HEK293 (cell line): ENCODE measurements around the gene SNAPIN.

ENCODE experiments used
- CTCF ChIA-PET: fragments of 350-600 bp; formaldehyde crosslinking; extraction: SDS; loops from one replicate; lab custom pipeline; 2021; ENCODE audit warnings: antibody characterized with exemption; lab: Yijun Ruan, JAX
- POLR2A ChIA-PET: fragments of 300-600 bp; formaldehyde crosslinking; extraction: SDS; loops from one replicate; lab custom pipeline; 2020; ENCODE audit warnings: antibody characterized with exemption, inconsistent platforms; lab: Yijun Ruan, JAX
- H3K27ac ChIP-seq: fragments of 200-500 bp; sonication (Bioruptor generic); 2 replicates; pipeline ENCODE4 v1.5.1; 2014; ENCODE audit warnings: low read depth, low read length, control low read depth, inconsistent platforms; ENCODE audit errors: extremely low read depth
- H3K36me3 ChIP-seq, 2 experiments: fragments of 200-500 bp in 1 of 2; sonication (Bioruptor generic) in 1 of 2; 1 replicate in 1 of 2; 2 replicates in 1 of 2; pipeline ENCODE4 v1.5.1; 2014 to 2017; ENCODE audit warnings: inconsistent platforms in 2 of 2, low read length in 2 of 2; ENCODE audit not compliant: control insufficient read depth in 2 of 2, insufficient read depth in 1 of 2
- H3K4me1 ChIP-seq: fragments of 200-500 bp; sonication (Bioruptor generic); 2 replicates; pipeline ENCODE4 v1.5.1; 2014; ENCODE audit warnings: mild to moderate bottlenecking, low read length, inconsistent platforms; ENCODE audit not compliant: control insufficient read depth, insufficient read depth
- H3K4me3 ChIP-seq: 2 replicates; pipeline ENCODE4 v1.5.1; 2011; ENCODE audit warnings: low read depth, mild to moderate bottlenecking, control low read depth, low read length, moderate library complexity
- H3K9me3 ChIP-seq: fragments of 200-500 bp; sonication (Bioruptor generic); 2 replicates; pipeline ENCODE4 v1.5.1; 2014; ENCODE audit warnings: low read depth, low read length, inconsistent platforms; ENCODE audit not compliant: control insufficient read depth, insufficient read depth
- AEBP2 ChIP-seq: fragments of 450-650 bp; formaldehyde crosslinking; IDR thresholded peaks from 2 replicates; pipeline ENCODE4 v1.5.1; 2016; ENCODE audit warnings: missing biosample characterization, missing genetic modification characterization, borderline replicate concordance
- EGR2 ChIP-seq: fragments of 450-650 bp; formaldehyde crosslinking; IDR thresholded peaks from 2 replicates; pipeline ENCODE4 v1.5.1; 2016; ENCODE audit warnings: low read depth, missing biosample characterization, missing genetic modification characterization
- GFI1B ChIP-seq: fragments of 450-650 bp; formaldehyde crosslinking; IDR thresholded peaks from 2 replicates; pipeline ENCODE4 v1.5.1; 2016; ENCODE audit warnings: missing biosample characterization, missing genetic modification characterization
- GLIS2 ChIP-seq: fragments of 450-650 bp; formaldehyde crosslinking; IDR thresholded peaks from 2 replicates; pipeline ENCODE4 v1.5.1; 2016; ENCODE audit warnings: missing biosample characterization, missing genetic modification characterization
- KLF7 ChIP-seq: fragments of 450-650 bp; formaldehyde crosslinking; IDR thresholded peaks from 2 replicates; pipeline ENCODE4 v1.5.1; 2016; ENCODE audit warnings: missing biosample characterization, missing genetic modification characterization, borderline replicate concordance
- PRDM10 ChIP-seq: fragments of 450-650 bp; formaldehyde crosslinking; IDR thresholded peaks from 2 replicates; pipeline ENCODE4 v1.5.1; 2016; ENCODE audit warnings: missing biosample characterization, missing genetic modification characterization
- SP2 ChIP-seq: fragments of 450-650 bp; formaldehyde crosslinking; IDR thresholded peaks from 2 replicates; pipeline ENCODE4 v1.5.1; 2016; ENCODE audit warnings: missing biosample characterization, missing genetic modification characterization
- WT1 ChIP-seq: fragments of 450-650 bp; formaldehyde crosslinking; IDR thresholded peaks from 2 replicates; pipeline ENCODE4 v1.5.1; 2016; ENCODE audit warnings: missing biosample characterization, missing genetic modification characterization
- ZBTB1 ChIP-seq: fragments of 450-650 bp; formaldehyde crosslinking; IDR thresholded peaks from 2 replicates; pipeline ENCODE4 v1.5.1; 2016; ENCODE audit warnings: missing biosample characterization, missing genetic modification characterization
- ZFHX2 ChIP-seq: fragments of 450-650 bp; formaldehyde crosslinking; conservative IDR thresholded peaks from 2 replicates; pipeline ENCODE4 v1.5.1; 2016; ENCODE audit warnings: missing biosample characterization, missing genetic modification characterization
- ZNF19 ChIP-seq: fragments of 450-650 bp; formaldehyde crosslinking; IDR thresholded peaks from 2 replicates; pipeline ENCODE4; 2016; ENCODE audit warnings: missing biosample characterization, missing genetic modification characterization, low read depth
- ZNF341 ChIP-seq: fragments of 450-650 bp; formaldehyde crosslinking; IDR thresholded peaks from 2 replicates; pipeline ENCODE4; 2016; ENCODE audit warnings: low read depth, missing biosample characterization, missing genetic modification characterization
- ZNF350 ChIP-seq: fragments of 450-650 bp; formaldehyde crosslinking; IDR thresholded peaks from 2 replicates; pipeline ENCODE4 v1.5.0; 2017; ENCODE audit warnings: missing biosample characterization, mild to moderate bottlenecking, missing genetic modification characterization
- ZNF433 ChIP-seq: fragments of 450-650 bp; formaldehyde crosslinking; IDR thresholded peaks from 2 replicates; pipeline ENCODE4 v1.5.1; 2016; ENCODE audit warnings: missing biosample characterization, missing genetic modification characterization, low read depth
- ZNF529 ChIP-seq: fragments of 450-650 bp; formaldehyde crosslinking; IDR thresholded peaks from 2 replicates; pipeline ENCODE4 v1.5.1; 2017; ENCODE audit warnings: missing genetic modification characterization, missing biosample characterization; ENCODE audit not compliant: insufficient replicate concordance
- ZNF555 ChIP-seq: fragments of 450-650 bp; formaldehyde crosslinking; conservative IDR thresholded peaks from 2 replicates; pipeline ENCODE4 v1.5.1; 2017; ENCODE audit warnings: missing biosample characterization, mild to moderate bottlenecking, missing genetic modification characterization, inconsistent platforms
- ZNF610 ChIP-seq: fragments of 450-650 bp; formaldehyde crosslinking; IDR thresholded peaks from 2 replicates; pipeline ENCODE4 v1.5.1; 2016; ENCODE audit warnings: missing biosample characterization, missing genetic modification characterization, borderline replicate concordance
- ZNF692 ChIP-seq: fragments of 450-650 bp; formaldehyde crosslinking; IDR thresholded peaks from 2 replicates; pipeline ENCODE4 v1.5.1; 2016; ENCODE audit warnings: missing biosample characterization, missing genetic modification characterization
- ZSCAN30 ChIP-seq: fragments of 450-650 bp; IDR thresholded peaks from 2 replicates; pipeline ENCODE4 v1.5.1; 2018; ENCODE audit warnings: missing biosample characterization, mild to moderate bottlenecking, missing genetic modification characterization, moderate library complexity

SNAPIN gene

DNA sequence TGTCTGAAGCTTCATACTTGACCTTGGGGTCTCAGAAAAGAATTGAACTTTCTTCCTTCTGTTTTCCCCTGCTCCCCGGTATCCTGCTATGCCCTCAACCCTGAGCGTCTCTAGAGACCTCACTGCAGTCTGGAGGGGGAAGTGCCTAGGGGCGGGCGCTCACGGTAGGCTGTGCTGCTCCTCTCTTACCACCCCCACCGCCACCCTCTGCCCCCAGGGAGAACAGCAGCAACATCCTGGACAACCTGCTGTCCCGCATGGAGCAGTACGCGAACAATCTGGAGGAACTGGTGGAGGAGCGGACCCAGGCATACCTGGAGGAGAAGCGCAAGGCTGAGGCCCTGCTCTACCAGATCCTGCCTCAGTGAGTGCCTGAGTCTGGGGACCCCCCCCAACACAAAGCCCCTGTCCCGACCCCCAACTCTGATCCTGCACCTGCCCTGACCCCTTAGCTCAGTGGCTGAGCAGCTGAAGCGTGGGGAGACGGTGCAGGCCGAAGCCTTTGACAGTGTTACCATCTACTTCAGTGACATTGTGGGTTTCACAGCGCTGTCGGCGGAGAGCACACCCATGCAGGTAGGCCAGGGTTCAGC lies 30.3 kb downstream of the SNAPIN start:
- no peak for TF ChIP-seq ZNF610 (tag by site-specific recombination)
- peak; percentile 76 for TF ChIP-seq ZNF341
- Histone ChIP-seq H3K36me3 (no peaks in the 10 kb centered on the region), H3K27ac (no peak overlapping the region), H3K9me3 (no peaks in the 10 kb centered on the region), H3K4me1 (no peaks in the 10 kb centered on the region), H3K4me3 (no peak overlapping the region)
- ChIA-PET CTCF (interaction anchor here (0.7 kb wide), 1 partner anchor 17 kb away, joined by 3 read pairs; no protein-coding TSS in a partner anchor), POLR2A (no interaction called here)

- POLR2A ChIA-PET = no interaction called here
These were observed 35.0 kb downstream of the SNAPIN start for GRCh38 chr1:153693466-153693865.

DNA sequence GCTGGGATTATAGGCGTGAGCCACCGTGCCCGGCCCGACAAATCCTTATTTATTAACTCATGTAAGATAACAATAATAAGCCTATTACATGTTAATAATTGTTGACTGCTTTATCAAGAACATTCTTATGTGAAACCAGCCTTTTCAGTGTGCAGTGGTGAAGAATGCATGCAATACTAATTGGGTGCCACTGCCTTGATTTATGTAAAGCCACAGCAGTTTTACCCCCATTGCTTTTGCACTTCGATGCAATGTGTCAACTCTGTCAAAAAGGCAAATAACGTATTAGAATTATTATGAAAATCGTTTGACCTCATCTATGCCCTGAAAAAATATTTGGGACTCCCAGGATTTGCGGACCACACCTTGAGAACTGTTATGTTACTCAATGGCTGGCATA lies 38.2 kb downstream of the SNAPIN start:
- Histone ChIP-seq H3K4me1 (no peaks in the 10 kb centered on the region), H3K9me3 (no peaks in the 10 kb centered on the region), H3K4me3 (no peak overlapping the region), H3K27ac (no peak overlapping the region), H3K36me3 (no peaks in the 10 kb centered on the region)
- ChIA-PET POLR2A (no interaction called here), CTCF (interaction anchor here (1.1 kb wide), 1 partner anchor 19 kb away, joined by 4 read pairs; no protein-coding TSS in a partner anchor)
- TF ChIP-seq ZSCAN30 (no peak), GLIS2 (tag by site-specific recombination) (no peak), ZNF555 (tag by site-specific recombination) (no peak), GFI1B (tag by site-specific recombination) (no peak)

More at GRCh38 chr1:153693466-153693865, 35.0 kb downstream of the SNAPIN start:
- Histone ChIP-seq H3K36me3 (no peaks in the 10 kb centered on the region), H3K27ac (no peak overlapping the region), H3K9me3 (no peaks in the 10 kb centered on the region), H3K4me3 (no peak overlapping the region), H3K4me1 (no peaks in the 10 kb centered on the region)
- TF ChIP-seq ZBTB1 (tag by site-specific recombination) = no peak
- no peak for TF ChIP-seq ZNF610 (tag by site-specific recombination)
- TF ChIP-seq KLF7 (tag by site-specific recombination) = no peak
- no peak for TF ChIP-seq AEBP2 (tag by site-specific recombination)
- CTCF ChIA-PET = interaction anchor here (0.7 kb wide), 1 partner anchor 8 kb away, joined by 6 read pairs; no protein-coding TSS in a partner anchor

DNA sequence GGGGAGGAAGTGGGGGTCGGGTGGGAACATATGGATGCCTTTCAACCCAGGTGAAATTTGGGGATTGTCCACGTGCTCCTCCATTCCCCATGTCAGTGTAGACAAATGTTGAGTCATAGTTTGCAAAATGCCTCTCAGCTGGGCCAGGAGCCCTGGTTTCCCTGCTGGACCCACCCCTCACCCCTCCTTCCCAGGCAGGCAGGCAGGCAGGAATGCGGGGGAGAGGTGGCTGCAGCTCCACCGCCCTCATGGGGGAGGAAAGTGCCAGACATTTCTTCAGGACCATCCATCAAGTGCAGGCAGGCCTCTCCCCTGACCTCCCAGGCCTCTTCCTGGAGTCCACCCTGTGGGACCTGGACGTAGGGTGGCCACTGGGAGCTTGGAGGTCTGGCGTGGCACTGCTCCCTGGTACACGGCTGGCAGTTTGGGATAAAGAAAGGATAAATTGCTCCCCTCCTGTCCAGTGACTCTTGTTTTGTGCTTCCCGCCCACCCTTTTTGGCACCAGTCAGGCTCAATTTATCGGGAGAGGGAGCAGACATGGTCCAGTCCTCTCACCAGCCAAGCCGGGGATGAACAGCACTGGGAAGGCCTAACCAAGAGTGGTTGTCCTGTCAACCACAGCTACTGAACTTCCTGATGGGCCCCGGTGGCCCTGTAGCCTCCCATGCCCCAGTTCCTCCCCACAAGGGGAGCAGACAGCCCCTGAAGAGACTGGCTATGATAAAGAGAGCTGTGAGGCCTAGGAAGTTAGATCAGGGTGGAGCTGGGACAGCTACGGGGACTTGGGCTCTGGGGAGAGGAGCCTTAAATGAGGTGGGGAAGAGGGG lies 38.9 kb downstream of the SNAPIN start:
- ChIA-PET CTCF (interaction anchor here (0.7 to 1.1 kb wide), 2 partner anchors 12 to 20 kb away, joined by 3 to 4 read pairs; no protein-coding TSS in a partner anchor), POLR2A (interaction anchor here (0.5 kb wide), 1 partner anchor 39 kb away, joined by 5 read pairs; no protein-coding TSS in a partner anchor)
- peak overlapping the region; percentile 2; the same call in 1 of the 2 replicates for H3K27ac ChIP-seq
- H3K9me3 ChIP-seq = no peaks in the 10 kb centered on the region
- H3K4me3 ChIP-seq = no peak overlapping the region
- no peaks in the 10 kb centered on the region for H3K4me1 ChIP-seq
- no peaks in the 10 kb centered on the region for H3K36me3 ChIP-seq
- TF ChIP-seq ZNF350 (tag by site-specific recombination) (no peak), ZNF529 (no peak), SP2 (tag by site-specific recombination) (peak; percentile 60), ZNF692 (tag by site-specific recombination) (peak; percentile 51; the same call in 1 of the 2 replicates), ZSCAN30 (peak; percentile 77), PRDM10 (tag by site-specific recombination) (peak; percentile 91), WT1 (tag by site-specific recombination) (peak; percentile 60; the same call in 1 of the 2 replicates), ZNF19 (no peak), ZNF433 (tag by site-specific recombination) (no peak), ZFHX2 (peak; percentile 86), EGR2 (tag by site-specific recombination) (peak; percentile 85)
